HCEC 1CT (cell line): Measurements from ENCODE around the gene ADAMTS2.

Experiments
- DNase-seq: peaks from one replicate; pipeline ENCODE4 v3.0.0-alpha.2; 2017

ADAMTS2 gene

DNA sequence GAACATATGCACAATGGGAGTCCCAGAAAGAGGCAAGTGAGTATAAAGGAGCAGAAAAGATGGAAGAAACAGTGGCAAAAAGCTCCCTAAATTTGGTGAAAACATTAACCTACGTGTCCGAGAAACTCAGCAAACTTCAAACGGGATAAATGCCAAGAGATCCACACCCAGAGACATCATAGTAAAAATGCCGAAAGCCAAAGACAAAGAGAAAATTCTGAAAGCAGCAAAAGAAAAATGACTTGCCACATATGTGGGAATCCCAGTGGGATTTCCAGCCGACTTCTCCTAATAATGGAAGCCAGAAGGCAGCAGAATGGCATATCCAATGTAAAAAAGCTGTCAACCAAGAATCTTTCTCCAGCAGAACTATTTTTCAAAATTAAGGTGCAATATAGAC lies 101.2 kb downstream of the ADAMTS2 start:
- no peak for DNase-seq

DNA sequence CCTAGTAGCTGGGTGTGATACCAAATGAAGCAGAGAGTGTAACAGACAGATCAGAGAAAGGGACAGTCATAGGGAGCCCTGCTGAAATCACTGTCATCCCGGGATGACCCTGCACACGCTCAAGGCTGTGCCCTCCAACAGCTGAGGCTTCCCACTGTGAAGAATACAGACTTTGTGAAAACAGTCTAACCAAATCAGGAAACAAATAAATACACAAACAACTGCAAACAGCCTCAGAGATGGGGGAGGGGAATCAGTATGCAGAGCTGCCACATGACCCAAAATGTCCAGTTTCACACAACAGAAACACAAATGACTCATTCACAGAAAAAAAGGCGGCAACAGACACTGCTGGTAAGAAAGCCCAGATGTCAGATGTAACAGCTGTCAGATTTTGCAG lies 101.9 kb downstream of the ADAMTS2 start:
- peak; percentile 87 for DNase-seq

DNA sequence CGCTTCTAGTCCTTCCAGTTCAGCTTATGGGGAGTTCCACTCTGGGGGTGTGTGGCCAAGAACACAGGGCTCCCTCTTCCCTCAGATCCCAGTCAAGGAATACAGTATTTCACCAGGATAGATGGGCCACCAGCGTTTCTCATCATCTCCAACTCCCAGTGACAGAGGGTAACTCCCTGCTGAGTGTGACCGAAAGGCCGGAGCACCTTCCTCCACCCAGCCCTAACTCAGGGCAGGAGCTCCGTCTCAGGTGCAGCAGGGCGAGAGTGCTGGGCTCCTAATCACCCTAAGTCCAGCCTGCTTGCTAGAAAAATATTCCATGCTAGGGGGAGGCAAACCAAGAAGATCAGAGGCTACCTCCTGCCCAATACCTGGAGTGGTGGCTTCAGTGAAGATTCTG lies 102.6 kb downstream of the ADAMTS2 start:
- no peak for DNase-seq

DNA sequence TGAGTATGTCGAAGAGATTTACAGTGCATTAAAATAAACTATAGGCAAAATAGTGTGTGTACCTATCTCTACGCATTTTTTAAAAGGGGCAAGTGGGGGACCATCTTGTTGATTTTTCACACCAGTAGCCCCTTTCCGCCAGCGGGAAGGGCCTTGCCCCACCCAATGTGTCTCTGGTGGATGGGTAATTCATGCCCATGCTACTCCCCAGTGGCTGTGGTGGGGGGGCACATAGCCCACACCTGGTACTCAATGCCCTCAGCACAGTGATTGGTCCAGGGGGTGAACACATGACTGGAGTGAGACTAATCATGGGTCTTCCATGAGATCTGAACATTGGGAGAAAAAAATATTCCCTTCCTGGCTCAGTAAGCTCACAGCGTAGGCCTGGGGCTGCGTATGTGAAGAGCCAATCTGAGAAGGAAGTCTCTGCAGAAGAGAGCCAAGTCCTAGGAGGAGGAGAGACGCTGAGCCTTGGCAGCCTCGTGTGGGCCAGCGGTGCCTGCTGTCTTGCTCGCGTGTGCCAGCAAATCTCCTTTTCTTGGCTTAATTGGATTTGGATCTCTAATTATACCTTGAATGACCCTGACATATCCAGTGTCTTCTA lies 103.4 kb downstream of the ADAMTS2 start:
- DNase-seq = no peak

DNA sequence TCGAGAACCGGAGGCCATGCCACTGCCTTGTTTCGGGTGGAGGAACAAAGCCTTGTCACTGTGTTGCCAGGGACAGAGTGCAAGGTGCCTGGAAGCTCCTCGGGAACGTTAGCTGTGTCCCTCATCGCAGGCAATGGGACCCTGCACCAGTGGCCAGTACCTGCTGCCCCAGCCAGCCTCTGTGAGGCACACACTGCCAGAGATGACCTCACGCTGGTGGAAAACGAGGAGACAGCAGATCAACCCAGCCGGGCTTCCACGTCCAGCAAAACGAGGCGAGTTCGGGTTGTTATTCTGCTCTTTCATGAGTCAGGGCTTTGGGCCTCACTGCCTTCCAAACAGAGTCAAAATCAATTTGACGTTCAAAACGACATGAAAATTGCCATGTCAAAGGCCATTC lies 104.1 kb downstream of the ADAMTS2 start:
- DNase-seq = no peak

DNA sequence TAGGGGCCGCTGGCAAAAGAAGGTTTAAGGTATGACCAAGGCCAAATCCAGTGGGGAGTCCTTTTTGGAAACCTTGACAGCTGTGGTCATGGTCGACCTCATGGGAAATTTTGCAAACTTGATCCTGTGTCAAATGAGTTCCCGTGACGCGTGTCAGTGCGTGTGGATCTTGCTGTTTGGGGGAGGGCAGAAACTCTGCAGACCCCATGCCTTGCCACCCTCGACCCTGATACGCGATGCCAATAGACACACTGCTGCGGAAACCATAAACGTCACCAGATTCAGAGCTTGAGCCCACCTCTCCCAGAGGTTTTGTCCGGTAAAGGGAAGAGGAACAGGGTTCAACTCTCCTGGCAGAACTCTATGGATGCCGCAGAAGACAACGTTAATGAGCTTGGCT lies 104.7 kb downstream of the ADAMTS2 start:
- no peak for DNase-seq

DNA sequence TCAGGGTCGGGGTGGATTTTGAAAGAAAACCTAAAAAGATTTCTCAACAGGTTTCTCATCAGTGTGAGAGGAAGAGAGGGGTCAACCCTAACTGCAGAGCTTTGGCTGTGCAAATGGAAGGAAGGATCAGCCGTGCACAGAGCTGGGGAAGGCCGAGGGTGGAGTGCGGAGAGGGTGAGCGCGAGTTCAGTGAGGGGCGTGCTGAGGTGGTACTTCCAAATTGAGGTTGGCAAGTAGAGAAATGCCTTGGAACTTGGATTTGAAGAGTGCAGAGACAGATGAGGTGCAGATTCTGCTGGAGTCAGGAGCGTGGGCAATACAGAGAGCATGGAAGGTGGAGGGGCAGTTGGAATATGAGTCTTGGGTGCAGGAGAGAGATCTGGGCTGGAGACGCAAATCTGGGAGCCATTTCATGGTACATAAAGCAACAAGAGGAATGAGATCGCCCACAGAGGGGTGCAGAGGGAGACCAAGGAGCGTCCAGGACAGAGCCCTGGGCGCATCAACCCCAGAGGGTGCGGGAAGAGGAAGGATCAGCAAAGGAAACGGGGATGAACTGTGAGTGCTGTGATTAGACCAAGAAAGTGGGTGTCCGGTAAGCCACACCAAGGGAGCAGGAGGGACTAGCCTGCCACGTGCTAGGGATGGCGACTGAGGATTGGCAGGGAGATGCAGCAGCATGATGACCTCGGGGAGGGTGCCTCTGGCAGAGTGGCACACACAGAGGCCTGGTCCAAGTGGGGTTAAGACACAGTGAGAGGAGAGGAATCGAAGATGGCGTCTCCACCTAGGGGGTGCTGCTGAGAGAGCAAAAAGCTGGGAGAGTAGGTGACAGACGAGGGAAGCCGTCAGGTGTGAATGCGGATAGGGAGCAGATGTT lies 105.8 kb downstream of the ADAMTS2 start:
- no peak for DNase-seq

DNA sequence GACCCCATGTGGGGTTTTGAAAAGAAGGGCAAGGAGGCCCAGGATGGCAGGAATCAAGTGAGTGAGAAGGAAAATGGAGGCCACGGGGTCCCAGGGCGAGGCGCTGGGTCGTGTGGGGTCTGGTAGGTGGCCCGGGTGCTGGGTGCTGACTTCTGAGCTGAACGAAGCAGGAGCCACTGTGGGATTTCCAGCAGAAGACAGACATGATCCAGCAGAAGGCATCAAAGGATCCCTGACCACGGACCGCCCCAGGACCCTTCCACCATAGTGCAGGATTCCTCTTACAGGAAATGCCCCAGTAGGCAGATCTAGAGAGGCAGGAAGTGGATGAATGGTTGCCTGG lies 106.7 kb downstream of the ADAMTS2 start:
- DNase-seq = no peak

DNA sequence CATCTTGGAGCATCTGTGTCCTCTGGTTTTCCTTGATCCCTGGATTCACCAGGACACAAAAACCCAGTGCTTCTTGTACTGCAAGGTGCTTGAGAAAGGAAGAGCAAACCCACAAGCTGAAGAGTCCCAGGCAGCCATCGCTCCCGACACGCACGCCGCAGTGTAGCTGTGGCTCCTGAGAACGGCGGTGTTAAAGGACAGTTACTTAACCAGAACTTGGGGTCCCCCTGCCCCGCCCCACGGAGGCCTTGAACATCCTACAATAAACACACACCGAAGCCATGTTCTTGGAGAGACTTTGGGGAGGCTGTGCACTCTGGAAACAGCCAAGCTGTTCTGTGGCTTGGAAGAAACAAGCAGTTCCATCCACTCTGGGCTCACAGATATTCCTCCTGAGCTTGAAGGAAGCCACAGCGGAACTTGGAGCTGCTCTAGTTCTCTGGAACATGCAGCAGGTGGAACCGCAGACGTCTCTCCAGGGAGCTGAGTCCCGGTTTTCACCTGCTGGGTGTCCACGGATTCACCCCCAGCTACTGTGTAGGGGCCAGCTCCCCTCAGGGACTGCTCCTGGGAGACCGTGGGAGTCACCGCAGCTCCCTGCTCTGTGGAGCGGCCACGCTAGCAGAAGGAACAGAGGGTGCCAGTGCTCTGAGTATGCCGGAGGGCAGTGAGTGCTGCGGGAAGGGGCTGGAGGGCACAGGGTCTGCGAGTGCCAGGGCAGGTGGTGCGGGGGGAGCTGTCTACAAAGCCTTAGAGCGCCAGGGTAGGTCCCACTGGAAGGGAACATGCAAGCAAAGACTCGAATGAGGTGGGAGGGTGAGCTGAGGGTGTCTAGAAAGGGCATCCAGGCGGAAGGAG lies 107.3 kb downstream of the ADAMTS2 start:
- DNase-seq = no peak

DNA sequence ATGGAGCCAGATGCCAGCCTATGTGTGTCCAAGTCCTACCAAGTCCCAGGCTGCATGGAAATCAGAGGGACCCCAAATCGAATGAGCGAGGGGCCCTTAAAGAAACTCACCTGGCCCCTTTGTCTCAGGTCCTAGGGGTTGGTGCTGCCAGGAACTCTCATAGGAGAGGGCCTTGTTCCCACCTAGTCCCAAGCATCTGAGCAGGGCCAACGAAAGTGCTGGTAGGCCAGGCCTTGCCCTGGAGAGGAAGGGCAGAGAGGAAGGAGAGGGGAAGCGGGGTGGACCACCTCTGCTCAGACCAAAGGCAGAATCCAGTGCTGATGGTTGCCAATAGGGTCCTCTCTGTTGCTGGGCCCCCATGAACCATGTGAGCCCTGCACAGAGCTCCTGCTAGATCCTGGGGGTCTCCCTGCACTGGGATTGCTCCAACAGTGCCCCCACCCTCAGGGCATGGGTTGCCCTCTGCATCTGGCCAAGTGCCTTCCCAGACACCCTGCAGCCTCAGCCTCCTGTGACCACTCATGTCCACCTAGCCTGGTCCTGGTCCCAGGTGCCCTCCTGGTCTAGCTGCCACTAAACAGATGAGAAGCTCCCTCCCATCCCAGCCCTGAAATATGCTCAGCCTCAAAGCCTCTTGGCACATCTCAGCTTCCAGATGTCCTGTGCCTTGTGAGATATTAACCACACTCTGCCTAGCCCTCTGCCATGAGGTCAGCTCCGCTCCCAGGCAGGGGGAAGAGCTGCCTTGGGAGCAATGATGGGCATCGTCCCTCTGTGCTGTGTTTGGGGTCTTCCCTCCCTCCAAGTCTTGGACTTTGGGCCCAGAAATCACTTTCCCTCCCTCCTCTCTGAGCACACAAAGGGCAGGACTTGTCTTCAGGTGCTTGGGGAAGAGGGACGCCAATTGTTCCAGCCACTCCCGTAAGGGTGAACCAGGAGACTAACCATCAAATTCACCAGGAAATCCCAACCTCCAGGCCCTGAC lies 109.6 kb downstream of the ADAMTS2 start:
- no peak for DNase-seq

DNA sequence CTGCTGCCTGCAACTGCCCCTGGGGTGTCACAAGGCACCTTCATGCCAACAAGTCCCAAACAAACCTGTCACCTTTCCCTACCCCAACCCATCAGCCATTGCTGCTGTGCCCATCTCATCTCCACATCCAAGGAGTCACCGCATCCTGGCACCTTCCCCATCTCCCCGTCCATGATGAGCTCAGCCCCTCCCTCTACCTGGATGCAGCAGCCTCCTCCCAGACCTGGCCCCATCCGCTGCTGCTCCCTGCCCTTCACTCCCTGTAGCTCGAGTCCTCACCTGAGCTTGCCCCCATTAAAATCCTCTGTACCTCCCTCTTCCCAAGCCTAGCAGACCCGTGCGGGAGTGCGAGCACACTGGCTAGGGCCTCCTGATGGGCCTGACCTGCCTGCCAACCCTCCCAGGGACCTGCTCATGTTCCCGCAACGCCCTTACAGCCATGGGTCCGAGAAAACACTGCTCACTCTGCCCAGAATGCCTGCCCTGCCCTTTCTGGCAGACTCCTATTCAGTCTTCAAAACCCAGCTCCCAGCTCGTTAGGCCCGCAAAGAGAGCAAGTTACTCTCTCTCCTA lies 110.6 kb downstream of the ADAMTS2 start:
- no peak for DNase-seq

DNA sequence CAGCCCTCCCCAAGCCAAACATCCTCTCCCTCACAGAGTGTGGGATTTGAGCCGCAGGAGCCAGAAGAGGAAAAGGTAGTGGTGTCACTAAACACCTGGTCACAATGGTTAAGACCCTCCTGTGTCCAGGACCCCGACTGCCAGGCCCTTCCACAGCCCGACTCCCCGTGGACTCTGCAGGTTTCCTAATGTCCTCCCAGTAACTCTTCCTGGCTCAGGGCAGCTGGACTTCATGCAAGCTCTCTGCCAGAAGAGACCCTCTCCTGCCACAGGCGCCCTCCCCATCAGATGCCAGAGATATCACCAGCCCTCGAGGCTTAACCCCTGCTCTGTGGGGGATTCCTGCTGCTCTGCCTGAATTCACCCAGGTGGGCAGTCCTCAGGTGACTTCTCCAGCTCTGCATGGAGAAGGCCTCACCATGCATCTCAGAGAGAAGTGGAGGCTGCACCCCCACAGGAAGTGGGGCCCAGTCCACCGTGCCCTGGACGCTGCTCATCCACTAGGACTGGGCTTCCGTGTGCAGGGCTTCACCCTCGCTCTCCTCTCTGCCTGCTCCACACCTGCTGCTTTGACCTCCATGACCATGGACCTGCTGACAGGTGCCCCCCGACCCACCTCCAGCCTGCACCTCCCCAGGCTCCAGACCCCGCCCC lies 111.2 kb downstream of the ADAMTS2 start:
- no peak for DNase-seq

DNA sequence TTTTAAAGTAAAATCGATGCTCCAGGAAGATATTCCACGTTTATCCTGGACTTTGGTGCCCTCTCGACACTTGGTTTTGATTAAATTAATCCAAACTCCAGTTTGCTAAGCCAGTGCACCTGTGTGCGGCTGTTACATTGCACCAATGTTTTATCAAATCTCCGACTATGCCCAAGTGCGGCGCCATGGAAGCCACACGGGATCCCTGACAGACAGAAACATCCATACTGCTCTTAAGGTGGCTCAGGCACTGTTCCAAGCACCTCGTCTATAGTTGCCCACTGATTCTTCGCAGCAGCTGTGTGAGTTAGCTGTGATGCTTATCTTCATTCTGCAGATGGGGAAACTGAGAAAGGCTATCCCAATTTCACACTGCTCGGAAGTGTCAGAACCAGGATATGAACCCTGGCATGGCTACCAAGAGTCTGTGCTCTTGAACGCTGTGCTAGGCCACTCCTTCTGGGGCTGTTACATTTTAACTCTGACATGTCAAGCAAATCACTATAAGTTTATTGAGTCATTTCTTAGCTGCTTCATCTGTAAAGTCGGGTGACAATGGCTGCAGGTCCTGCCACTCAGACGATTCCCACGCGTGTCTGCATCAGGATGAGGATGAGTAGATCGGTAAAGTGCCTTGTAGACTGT lies 113.0 kb downstream of the ADAMTS2 start:
- no peak for DNase-seq

DNA sequence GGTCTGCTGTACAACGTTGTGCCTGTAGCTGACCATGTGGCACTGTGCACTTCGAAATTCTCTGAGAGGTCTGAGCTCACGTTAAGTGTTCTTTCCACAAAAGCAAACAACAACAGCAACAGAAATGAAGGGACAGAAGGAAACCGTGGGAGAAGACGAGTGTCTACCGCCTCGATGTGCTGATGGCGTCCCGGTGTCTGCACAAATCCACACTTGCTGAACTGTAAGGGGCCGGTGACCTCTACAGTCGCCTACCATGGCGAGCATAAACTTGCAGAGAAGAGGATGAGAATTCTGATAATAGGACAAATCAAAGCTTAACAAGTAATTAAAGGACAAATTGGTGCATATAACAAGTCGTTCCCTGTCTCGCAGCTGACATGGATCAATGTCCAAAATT lies 114.0 kb downstream of the ADAMTS2 start:
- DNase-seq = no peak

DNA sequence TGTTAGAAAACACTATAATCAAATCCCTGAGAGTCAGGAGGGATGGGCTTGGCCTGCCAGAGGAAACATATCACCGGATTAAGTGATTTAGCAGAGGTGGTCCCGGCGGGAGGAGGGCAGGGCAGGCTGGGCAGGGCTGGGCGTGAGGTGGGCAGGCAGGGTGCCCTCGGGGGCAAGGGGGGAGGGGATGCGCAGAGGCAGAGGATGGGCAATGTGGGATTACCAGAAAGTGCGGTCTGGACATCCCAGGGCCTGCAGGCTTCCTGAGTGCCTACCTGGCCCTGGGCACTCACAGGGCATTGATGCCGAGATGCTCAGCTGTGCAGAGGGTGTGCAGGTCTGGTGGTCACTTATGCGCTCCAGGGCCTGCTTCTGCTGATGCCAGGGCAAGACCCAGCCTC lies 115.2 kb downstream of the ADAMTS2 start:
- no peak for DNase-seq

DNA sequence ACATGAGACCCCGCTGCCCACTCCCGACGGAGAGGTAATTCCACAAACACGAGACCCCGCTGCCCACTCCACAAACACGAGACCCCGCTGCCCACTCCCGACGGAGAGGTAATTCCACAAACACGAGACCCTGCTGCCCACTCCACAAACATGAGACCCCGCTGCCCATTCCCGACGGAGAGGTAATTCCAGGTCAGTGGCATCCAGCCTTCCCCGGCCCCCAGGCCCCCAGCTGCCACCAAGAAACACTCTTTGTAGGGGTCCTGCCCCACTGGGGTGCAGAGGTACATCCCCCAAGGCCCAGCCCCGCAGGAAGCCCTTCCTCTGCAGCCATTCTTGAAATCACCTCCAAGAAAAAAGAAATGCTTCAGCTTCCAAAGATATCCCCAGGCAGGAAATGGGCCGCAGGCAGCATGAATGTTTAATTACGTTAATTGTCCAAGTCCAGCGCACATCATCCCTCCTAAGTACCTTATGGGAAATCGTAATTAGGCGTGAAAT lies 115.9 kb downstream of the ADAMTS2 start:
- no peak for DNase-seq

DNA sequence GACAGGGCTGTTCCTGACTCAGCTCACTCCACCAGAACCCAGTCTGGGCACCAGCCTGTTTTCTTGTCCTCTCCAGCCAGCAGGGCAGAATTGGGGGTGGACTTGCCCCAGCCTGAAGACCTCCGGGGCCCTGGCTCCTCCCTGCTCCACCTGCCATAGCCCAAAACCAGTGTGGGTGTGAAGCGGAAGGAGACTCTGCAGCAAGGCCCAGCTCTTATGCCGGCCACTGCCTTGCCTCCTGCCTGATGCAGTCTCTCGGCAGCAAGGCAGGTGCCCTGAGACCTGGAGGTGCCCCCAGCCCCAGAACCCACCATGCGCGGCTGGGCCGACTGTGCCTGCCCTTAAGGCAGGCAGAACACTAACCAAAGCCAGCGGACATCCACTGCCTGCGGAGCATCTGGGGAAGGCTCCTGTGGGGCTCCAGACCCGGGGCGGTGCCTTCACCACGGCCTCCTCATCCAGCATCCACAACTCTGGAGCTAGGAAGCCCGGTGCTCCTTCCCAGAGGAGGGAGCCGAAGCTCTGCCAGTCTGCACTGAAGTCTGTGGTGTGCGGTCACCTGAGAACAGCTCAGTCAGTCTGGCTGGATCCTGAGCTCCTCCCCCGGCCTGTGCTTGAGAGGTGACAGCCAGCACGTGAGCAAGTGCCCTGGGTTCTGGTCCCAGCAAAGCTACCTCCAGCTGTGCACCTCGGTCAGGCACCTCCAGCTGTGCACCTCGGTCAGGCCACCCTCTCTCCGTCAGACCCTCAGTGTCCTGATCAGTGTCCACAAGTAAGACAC lies 116.7 kb downstream of the ADAMTS2 start:
- DNase-seq = no peak

DNA sequence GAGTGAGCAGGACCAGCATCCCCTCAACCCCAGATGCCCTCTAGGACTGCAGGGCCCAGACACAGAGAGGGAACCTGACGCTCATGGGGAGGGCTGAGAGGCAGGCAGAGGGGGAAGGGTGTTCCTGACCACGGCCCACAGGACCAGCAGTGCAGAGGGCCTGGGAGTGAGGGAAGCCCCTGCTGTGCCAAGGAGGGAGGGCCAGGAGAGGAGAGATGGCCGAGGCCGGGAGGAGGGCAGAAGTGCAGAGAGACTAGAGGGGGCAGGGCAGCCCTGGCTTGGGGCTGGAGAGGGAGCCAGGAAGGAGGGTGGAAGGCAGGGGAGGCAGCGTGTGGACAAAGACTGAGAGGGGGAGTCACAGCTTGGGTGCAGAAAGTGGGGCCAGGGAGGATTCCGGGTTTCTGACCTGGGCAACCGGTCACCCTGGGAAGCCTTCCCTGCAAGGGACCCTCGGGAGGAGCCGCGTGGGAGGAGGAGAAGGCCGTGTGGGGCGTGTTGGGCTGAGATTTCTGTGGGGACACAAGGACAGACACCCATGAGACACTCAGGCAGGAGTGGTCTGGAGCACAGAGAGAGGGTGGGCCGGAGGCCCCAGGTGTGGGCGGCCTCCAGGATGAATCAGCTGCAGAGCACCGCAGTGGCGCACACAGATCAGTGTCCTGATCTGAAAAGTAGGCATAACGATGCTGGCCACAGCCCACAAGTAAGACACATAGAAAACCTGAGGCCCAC lies 117.5 kb downstream of the ADAMTS2 start:
- no peak for DNase-seq

DNA sequence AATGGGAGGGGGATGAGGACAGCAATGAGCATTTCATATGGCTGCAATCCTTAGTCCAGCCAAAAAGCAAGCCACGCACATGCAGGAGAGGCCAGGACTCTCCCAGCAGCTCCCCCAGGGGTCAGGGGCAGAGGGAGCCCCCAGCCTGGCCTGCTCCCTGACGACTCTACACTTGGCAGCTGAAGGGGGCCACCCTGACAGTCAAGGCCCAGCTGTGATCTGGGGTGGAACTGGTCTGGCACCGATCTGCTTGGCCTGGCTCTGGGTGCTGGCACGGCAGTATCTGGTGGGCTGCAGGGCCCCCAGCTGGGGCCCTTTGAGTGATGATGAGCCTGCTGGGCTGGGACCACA lies 118.1 kb downstream of the ADAMTS2 start:
- DNase-seq = no peak
